A549 (cell line): Measurements from ENCODE around the gene CTNNA3. TPM values are rescaled to one million over a fixed set of nuclear protein-coding genes. Genes with fewer than 3 reads are reported as not detected.

Experiments used
- ATAC-seq, 2 experiments: fragments of 200-7000 bp in 1 of 2; fragments of >200 bp in 1 of 2; cut with Nextera tagmentation in 1 of 2; cut with Tn5 transposase in 1 of 2; 3 replicates each; pipeline versions ENCODE4 v1.8.0 to v1.9.1; 2018 to 2020; ENCODE audit warnings: mild to moderate bottlenecking in 1 of 2, moderate library complexity in 1 of 2
- CTCF ChIA-PET: fragments of 300-600 bp; sonication (Branson Sonifier 250); formaldehyde crosslinking; extraction: SDS; loops from one replicate; lab custom pipeline; 2021; ENCODE audit warnings: antibody characterized with exemption, inconsistent platforms; lab: Yijun Ruan, JAX
- POLR2A ChIA-PET: fragments of 350-600 bp; formaldehyde crosslinking; extraction: SDS; loops from one replicate; lab custom pipeline; 2021; ENCODE audit warnings: antibody characterized with exemption, inconsistent platforms; lab: Yijun Ruan, JAX
- DNase-seq, 2 experiments: peaks; one replicate each; pipeline versions ENCODE4 v3.0.0 to v3.0.0-alpha.2; 2011 to 2016; ENCODE audit warnings: low read depth in 1 of 2, low spot score in 1 of 2
- FAIRE-seq: peaks from 2 replicates; lab custom pipeline; 2011; peaks lifted over from hg19 to GRCh38; lab: Jason Lieb, UNC
- H3K27ac ChIP-seq, 2 experiments: fragments of >200 bp; sonication (Bioruptor Twin); formaldehyde crosslinking; 3 replicates each; pipeline ENCODE4 v1.5.1; 2016 to 2017
- H3K4me1 ChIP-seq: fragments of >200 bp; sonication (Bioruptor Twin); formaldehyde crosslinking; 3 replicates; pipeline ENCODE4 v1.6.1; 2016
- H3K4me2 ChIP-seq: fragments of >200 bp; sonication (Bioruptor Twin); formaldehyde crosslinking; 3 replicates; pipeline ENCODE4 v1.6.1; 2016
- H3K4me3 ChIP-seq: fragments of >200 bp; sonication (Bioruptor Twin); formaldehyde crosslinking; 3 replicates; pipeline ENCODE4 v1.5.1; 2016
- H3K9me3 ChIP-seq: fragments of >200 bp; sonication (Bioruptor Twin); formaldehyde crosslinking; 3 replicates; pipeline ENCODE4 v1.6.1; 2016
- BHLHE40 ChIP-seq: IDR thresholded peaks from 2 replicates; pipeline ENCODE4 v1.6.1; 2012; ENCODE audit warnings: low read depth, low read length, inconsistent platforms
- CBX2 ChIP-seq: fragments of 200-600 bp; sonication (generic); IDR thresholded peaks from 2 replicates; pipeline ENCODE4 v1.6.1; 2016; ENCODE audit warnings: low read depth, mild to moderate bottlenecking, borderline replicate concordance
- EHF ChIP-seq: fragments of 250-450 bp; sonication (Bioruptor Pico); IDR thresholded peaks from 2 replicates; pipeline ENCODE4 v1.5.0; 2020; ENCODE audit warnings: mild to moderate bottlenecking
- EHMT2 ChIP-seq: fragments of 200-600 bp; sonication (generic); IDR thresholded peaks from 2 replicates; pipeline ENCODE4 v1.6.1; 2016; ENCODE audit warnings: antibody characterized with exemption, low read depth, mild to moderate bottlenecking, moderate library complexity
- ESRRA ChIP-seq: fragments of 150-350 bp; IDR thresholded peaks from 2 replicates; pipeline ENCODE4 v1.6.1; 2014; ENCODE audit warnings: mild to moderate bottlenecking, low read length, borderline replicate concordance
- HDAC2 ChIP-seq: fragments of 200-600 bp; sonication (generic); IDR thresholded peaks from 2 replicates; pipeline ENCODE4 v1.6.1; 2016
- HES2 ChIP-seq: fragments of >200 bp; sonication (Bioruptor Twin); formaldehyde crosslinking; IDR thresholded peaks from 2 replicates; pipeline ENCODE4 v1.6.1; 2016
- HEYL ChIP-seq: fragments of 250-450 bp; sonication (Bioruptor Pico); IDR thresholded peaks from 2 replicates; pipeline ENCODE4 v1.8.0; 2021; ENCODE audit warnings: mild to moderate bottlenecking, moderate library complexity
- HMGXB4 ChIP-seq: fragments of 250-450 bp; sonication (Bioruptor Pico); IDR thresholded peaks from 2 replicates; pipeline ENCODE4 v1.5.0; 2021; ENCODE audit warnings: mild to moderate bottlenecking, moderate library complexity, borderline replicate concordance
- HOXA7 ChIP-seq: fragments of 250-450 bp; sonication (Bioruptor Pico); IDR thresholded peaks from 2 replicates; pipeline ENCODE4 v1.5.0; 2020; ENCODE audit warnings: mild to moderate bottlenecking, moderate library complexity
- HOXB5 ChIP-seq: fragments of 250-450 bp; sonication (Bioruptor Pico); IDR thresholded peaks from 2 replicates; pipeline ENCODE4 v1.5.0; 2020; ENCODE audit warnings: mild to moderate bottlenecking, moderate library complexity
- KDM1A ChIP-seq: fragments of 200-600 bp; sonication (generic); IDR thresholded peaks from 2 replicates; pipeline ENCODE4 v1.6.1; 2016; ENCODE audit warnings: low read depth, mild to moderate bottlenecking
- KDM5A ChIP-seq: fragments of 200-600 bp; sonication (generic); IDR thresholded peaks from 2 replicates; pipeline ENCODE4 v1.6.1; 2016; ENCODE audit warnings: antibody characterized with exemption, mild to moderate bottlenecking
- MAFK ChIP-seq: fragments of 450-650 bp; IDR thresholded peaks from 2 replicates; pipeline ENCODE4 v1.6.1; 2014; ENCODE audit not compliant: partially characterized antibody
- MYC ChIP-seq: IDR thresholded peaks from 2 replicates; pipeline ENCODE4 v1.6.1; 2012; ENCODE audit warnings: mild to moderate bottlenecking, inconsistent platforms, low read length, improper control_type of control experiment, borderline replicate concordance
- NFE2L2 ChIP-seq: fragments of 150-350 bp; conservative IDR thresholded peaks from 2 replicates; pipeline ENCODE4 v1.6.1; 2014; ENCODE audit warnings: low read length
- NR3C1 ChIP-seq: fragments of >200 bp; sonication (Bioruptor Twin); formaldehyde crosslinking; IDR thresholded peaks from 3 replicates; pipeline ENCODE4 v1.6.1; 2017
- POLR2AphosphoS2 ChIP-seq: conservative IDR thresholded peaks from 2 replicates; pipeline ENCODE4 v1.6.1; 2012; ENCODE audit warnings: low read length, improper control_type of control experiment, inconsistent platforms
- RAD21 ChIP-seq, 2 experiments: fragments of >200 bp in 1 of 2; sonication (Bioruptor Twin) in 1 of 2; formaldehyde crosslinking in 1 of 2; IDR thresholded peaks in 1 of 2; conservative IDR thresholded peaks in 1 of 2; 2 replicates in 1 of 2; 3 replicates in 1 of 2; pipeline ENCODE4 v1.6.1; 2012 to 2018; ENCODE audit warnings: inconsistent platforms in 1 of 2
- RARB ChIP-seq: fragments of 250-450 bp; sonication (Bioruptor Pico); IDR thresholded peaks from 2 replicates; pipeline ENCODE4 v1.8.0; 2021; ENCODE audit warnings: mild to moderate bottlenecking, moderate library complexity
- RCOR1 ChIP-seq: fragments of 150-350 bp; IDR thresholded peaks from 2 replicates; pipeline ENCODE4 v1.6.1; 2014; ENCODE audit warnings: antibody characterized with exemption, low read length, low read depth
- REST ChIP-seq: fragments of 200-600 bp; sonication (generic); IDR thresholded peaks from 2 replicates; pipeline ENCODE4 v1.6.1; 2016; ENCODE audit warnings: antibody characterized with exemption, mild to moderate bottlenecking, moderate library complexity
- RNF2 ChIP-seq: fragments of 200-600 bp; sonication (generic); IDR thresholded peaks from 2 replicates; pipeline ENCODE4 v1.6.1; 2016; ENCODE audit warnings: low read depth, mild to moderate bottlenecking, antibody characterized with exemption, moderate library complexity, borderline replicate concordance
- TFCP2L1 ChIP-seq: fragments of 250-450 bp; sonication (Bioruptor Pico); IDR thresholded peaks from 2 replicates; pipeline ENCODE4 v1.5.0; 2021; ENCODE audit warnings: mild to moderate bottlenecking
- TP53 ChIP-seq: fragments of 250-450 bp; sonication (Bioruptor Pico); IDR thresholded peaks from 2 replicates; pipeline ENCODE4 v1.5.0; 2021; ENCODE audit warnings: mild to moderate bottlenecking, moderate library complexity
- ZC3H11A ChIP-seq: fragments of 450-650 bp; IDR thresholded peaks from 2 replicates; pipeline ENCODE4 v1.6.1; 2014; ENCODE audit warnings: antibody characterized with exemption, mild to moderate bottlenecking
- ZNF302 ChIP-seq: fragments of 250-450 bp; sonication (Bioruptor Pico); IDR thresholded peaks from 2 replicates; pipeline ENCODE4 v1.9.0; 2021; ENCODE audit warnings: inconsistent platforms, mild to moderate bottlenecking, moderate library complexity
- WGBS: methylation state at CpG from one replicate; pipeline ENCODE4 v1.1.6; 2017; ENCODE audit errors: missing lambda C conversion rate; 5-methylcytosine and 5-hydroxymethylcytosine counted together
- polyA plus RNA-seq, 4 experiments: library from polyadenylated mRNA; depleted of rRNA in 3 of 4; stranded (reverse); fragments of >200 nt; fragmentation: RNase III in 1 of 4; extraction: RNeasy Plus Mini Kit Qiagen cat#74134 plus additional on column Dnase treatment in 1 of 4; gene quantifications; 2 replicates in 3 of 4; 3 replicates in 1 of 4; pipeline ENCODE4 v1.2.3, GENCODE V29; 2011 to 2017
- TF ChIP-seq, protein P1 (sequence below): IDR thresholded peaks from 2 replicates; pipeline ENCODE4 v1.6.1; 2012
- TF ChIP-seq, protein P2 (sequence below): fragments of >200 bp; sonication (Bioruptor Twin); formaldehyde crosslinking; IDR thresholded peaks from 3 replicates; pipeline ENCODE4 v1.5.1; 2016

Gene CTNNA3
- polyA plus RNA-seq, 2 of the 4 experiments (the other 2 are of a cell fraction): not detected

DNA sequence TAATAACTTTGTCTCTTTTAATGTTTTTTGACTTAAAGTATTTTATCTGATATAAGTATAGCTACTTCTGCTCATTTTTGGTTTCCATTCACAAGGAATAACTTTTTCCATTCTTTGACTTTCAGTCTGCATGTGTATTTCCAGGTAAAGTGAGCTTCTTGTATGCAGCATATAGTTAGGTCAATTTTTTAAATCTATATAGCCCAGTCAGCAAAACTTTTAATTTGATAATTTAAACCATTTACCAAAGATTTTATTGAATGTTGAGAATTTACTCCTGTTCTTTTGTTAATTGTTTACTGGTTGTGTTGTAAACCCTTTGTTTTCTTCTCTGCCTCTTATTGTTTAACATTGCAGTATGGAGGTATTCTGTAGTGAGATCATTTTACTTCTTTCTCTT lies 1467.1 kb downstream of the CTNNA3 start:
- POLR2A ChIA-PET: no interaction called here

DNA sequence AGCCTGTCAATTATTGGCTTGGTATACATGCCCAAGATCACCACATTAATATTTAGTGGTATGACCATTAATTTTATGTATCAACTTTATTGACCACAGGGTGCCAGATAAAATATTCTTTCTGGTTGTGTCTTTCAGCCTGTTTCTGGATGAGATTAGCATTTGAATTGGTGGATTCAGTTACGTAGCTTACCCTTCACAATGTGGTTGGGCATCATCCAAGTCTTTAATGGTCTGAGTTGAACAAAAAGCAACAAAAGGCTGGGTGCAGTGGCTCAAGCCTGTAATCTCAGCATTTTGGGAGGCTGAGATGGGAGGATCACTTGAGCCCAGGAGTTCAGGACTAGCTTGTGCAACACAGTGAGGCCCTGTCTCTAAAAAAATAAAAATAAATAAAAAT lies 1472.3 kb downstream of the CTNNA3 start:
- TF ChIP-seq RCOR1 (no peak), HDAC2 (no peak), HOXB5 (CRISPR knock-in tag) (no peak), TFCP2L1 (no peak), EHMT2 (no peak), MAFK (no peak), EHF (no peak), RAD21 (conservative IDR thresholded peaks at IDR 0.05 in 1 of 2, IDR thresholded peaks at IDR 0.05 in 1 of 2) (no peak), HOXA7 (CRISPR knock-in tag) (no peak), HES2 (no peak), BHLHE40 (no peak), KDM1A (no peak), HEYL (no peak), ESRRA (no peak), TP53 (CRISPR knock-in tag) (no peak), RARB (CRISPR knock-in tag) (no peak)
- TF ChIP-seq, protein P1, sequence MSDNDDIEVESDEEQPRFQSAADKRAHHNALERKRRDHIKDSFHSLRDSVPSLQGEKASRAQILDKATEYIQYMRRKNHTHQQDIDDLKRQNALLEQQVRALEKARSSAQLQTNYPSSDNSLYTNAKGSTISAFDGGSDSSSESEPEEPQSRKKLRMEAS: no peak
- H3K4me3 ChIP-seq: no peak overlapping the region
- WGBS: 30% methylated on average over 1 of the region's 1 CpG
- no peak for ATAC-seq
- no peaks in the 10 kb centered on the region for H3K4me1 ChIP-seq
- DNase-seq: no peak
- H3K9me3 ChIP-seq: 0 out of 3 replicates have a peak, but pooled peaks cover 3% of the 10 kb centered on the region
- H3K27ac ChIP-seq: no peak overlapping the region
- H3K4me2 ChIP-seq: no peak overlapping the region
- FAIRE-seq: no peak
- CTCF ChIA-PET: no interaction called here
- POLR2A ChIA-PET: no interaction called here

More for the DNA sequence above, 1467.1 kb downstream of the CTNNA3 start:
- Histone ChIP-seq H3K9me3 (0 out of 3 replicates have a peak, but pooled peaks cover 3% of the 10 kb centered on the region), H3K4me1 (no peaks in the 10 kb centered on the region), H3K4me3 (no peak overlapping the region), H3K4me2 (no peak overlapping the region), H3K27ac (no peak overlapping the region)
- CTCF ChIA-PET: no interaction called here
- FAIRE-seq: no peak
- no peak for DNase-seq
- TF ChIP-seq RAD21 (conservative IDR thresholded peaks at IDR 0.05 in 1 of 2, IDR thresholded peaks at IDR 0.05 in 1 of 2) (no peak), HMGXB4 (no peak), MAFK (peak; percentile 46), NFE2L2 (no peak), POLR2AphosphoS2 (no peak), ZC3H11A (no peak)
- ATAC-seq: no peak

- H3K4me3 ChIP-seq: no peak overlapping the region
- 0 out of 3 replicates have a peak, but pooled peaks cover 3% of the 10 kb centered on the region for H3K9me3 ChIP-seq
- H3K4me2 ChIP-seq: no peak overlapping the region
- H3K27ac ChIP-seq: no peak overlapping the region
- DNase-seq (no peak), ATAC-seq (no peak), FAIRE-seq (no peak)
- ChIA-PET CTCF (no interaction called here), POLR2A (no interaction called here)
- WGBS: 13% methylated on average over 3 of the region's 3 CpGs
- no peaks in the 10 kb centered on the region for H3K4me1 ChIP-seq
- TF ChIP-seq, protein P2, sequence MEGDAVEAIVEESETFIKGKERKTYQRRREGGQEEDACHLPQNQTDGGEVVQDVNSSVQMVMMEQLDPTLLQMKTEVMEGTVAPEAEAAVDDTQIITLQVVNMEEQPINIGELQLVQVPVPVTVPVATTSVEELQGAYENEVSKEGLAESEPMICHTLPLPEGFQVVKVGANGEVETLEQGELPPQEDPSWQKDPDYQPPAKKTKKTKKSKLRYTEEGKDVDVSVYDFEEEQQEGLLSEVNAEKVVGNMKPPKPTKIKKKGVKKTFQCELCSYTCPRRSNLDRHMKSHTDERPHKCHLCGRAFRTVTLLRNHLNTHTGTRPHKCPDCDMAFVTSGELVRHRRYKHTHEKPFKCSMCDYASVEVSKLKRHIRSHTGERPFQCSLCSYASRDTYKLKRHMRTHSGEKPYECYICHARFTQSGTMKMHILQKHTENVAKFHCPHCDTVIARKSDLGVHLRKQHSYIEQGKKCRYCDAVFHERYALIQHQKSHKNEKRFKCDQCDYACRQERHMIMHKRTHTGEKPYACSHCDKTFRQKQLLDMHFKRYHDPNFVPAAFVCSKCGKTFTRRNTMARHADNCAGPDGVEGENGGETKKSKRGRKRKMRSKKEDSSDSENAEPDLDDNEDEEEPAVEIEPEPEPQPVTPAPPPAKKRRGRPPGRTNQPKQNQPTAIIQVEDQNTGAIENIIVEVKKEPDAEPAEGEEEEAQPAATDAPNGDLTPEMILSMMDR: no peak
- TF ChIP-seq CBX2 (no peak), HOXB5 (CRISPR knock-in tag) (no peak), ZNF302 (CRISPR knock-in tag) (no peak), MYC (no peak), HDAC2 (no peak), NR3C1 (no peak), REST (no peak), RNF2 (no peak), ESRRA (no peak), KDM5A (no peak)
These were observed 1473.4 kb downstream of the CTNNA3 start for GRCh38 chr10:66222462-66223046.
